Measurements from ENCODE around the gene SLC6A2. TPM values are rescaled to one million over a fixed set of nuclear protein-coding genes. Genes with fewer than 3 reads are reported as not detected.

The SLC6A2 gene
- total RNA-seq, 1 donor from 2014 or later: not detected

DNA sequence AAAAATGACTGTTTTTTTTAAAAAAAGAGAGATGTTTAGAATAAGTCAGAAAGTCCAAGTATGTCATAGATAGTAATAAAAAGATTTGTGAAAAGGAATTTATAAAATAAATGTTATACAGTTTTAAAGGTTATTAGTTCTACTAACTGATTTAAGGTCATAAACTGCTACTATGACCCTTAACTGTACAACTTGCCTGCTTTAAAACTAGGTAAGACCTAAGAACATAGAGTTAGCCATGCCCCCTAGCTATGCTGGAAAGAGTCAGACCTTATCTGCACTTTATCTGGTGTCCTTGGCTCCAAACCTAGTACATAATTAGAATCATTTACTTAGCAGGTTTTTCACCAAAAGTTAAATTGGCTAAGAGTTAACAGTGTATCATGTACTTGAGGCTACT lies 23.5 kb upstream of the SLC6A2 start:
- TF ChIP-seq, protein P1, sequence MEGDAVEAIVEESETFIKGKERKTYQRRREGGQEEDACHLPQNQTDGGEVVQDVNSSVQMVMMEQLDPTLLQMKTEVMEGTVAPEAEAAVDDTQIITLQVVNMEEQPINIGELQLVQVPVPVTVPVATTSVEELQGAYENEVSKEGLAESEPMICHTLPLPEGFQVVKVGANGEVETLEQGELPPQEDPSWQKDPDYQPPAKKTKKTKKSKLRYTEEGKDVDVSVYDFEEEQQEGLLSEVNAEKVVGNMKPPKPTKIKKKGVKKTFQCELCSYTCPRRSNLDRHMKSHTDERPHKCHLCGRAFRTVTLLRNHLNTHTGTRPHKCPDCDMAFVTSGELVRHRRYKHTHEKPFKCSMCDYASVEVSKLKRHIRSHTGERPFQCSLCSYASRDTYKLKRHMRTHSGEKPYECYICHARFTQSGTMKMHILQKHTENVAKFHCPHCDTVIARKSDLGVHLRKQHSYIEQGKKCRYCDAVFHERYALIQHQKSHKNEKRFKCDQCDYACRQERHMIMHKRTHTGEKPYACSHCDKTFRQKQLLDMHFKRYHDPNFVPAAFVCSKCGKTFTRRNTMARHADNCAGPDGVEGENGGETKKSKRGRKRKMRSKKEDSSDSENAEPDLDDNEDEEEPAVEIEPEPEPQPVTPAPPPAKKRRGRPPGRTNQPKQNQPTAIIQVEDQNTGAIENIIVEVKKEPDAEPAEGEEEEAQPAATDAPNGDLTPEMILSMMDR (IDR thresholded peaks at IDR 0.05; ENCODE audit: insufficient read depth, low read length, poor library complexity, severe bottlenecking): no peak
- DNase-seq (ENCODE audit: low read depth): no peak
- Histone ChIP-seq H3K27me3 (ENCODE audit: control insufficient read depth, insufficient read depth, low read length) (no peaks in the 10 kb centered on the region), H3K4me3 (ENCODE audit: low read depth, low read length) (no peak overlapping the region), H3K36me3 (ENCODE audit: control insufficient read depth, insufficient read depth, low read length) (no peaks in the 10 kb centered on the region)

DNA sequence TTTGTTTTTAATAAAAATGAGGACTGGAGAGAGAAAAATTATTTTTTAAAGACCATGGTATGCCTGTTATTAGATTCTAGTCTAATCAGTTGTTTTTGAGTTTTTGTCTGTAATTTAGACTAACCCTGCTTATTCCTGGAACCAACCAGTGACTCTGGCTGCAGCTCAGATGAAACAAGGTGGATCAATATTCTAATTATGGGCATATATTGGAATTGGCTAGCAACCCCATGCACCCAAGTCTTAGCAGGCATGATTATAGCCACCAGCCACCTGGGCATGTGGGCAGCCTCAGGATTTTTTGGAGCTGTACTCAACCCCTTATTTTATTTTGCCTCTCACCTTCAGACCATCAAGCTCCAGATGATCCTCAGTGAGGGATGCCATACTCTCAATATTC lies 21.6 kb upstream of the SLC6A2 start:
- no peaks in the 10 kb centered on the region for H3K36me3 ChIP-seq (ENCODE audit: control insufficient read depth, insufficient read depth, low read length)
- no peaks in the 10 kb centered on the region for H3K27me3 ChIP-seq (ENCODE audit: control insufficient read depth, insufficient read depth, low read length)
- DNase-seq (ENCODE audit: low read depth): no peak
- TF ChIP-seq, protein P1 (IDR thresholded peaks at IDR 0.05; ENCODE audit: insufficient read depth, low read length, poor library complexity, severe bottlenecking): no peak
- no peak overlapping the region for H3K4me3 ChIP-seq (ENCODE audit: low read depth, low read length)

DNA sequence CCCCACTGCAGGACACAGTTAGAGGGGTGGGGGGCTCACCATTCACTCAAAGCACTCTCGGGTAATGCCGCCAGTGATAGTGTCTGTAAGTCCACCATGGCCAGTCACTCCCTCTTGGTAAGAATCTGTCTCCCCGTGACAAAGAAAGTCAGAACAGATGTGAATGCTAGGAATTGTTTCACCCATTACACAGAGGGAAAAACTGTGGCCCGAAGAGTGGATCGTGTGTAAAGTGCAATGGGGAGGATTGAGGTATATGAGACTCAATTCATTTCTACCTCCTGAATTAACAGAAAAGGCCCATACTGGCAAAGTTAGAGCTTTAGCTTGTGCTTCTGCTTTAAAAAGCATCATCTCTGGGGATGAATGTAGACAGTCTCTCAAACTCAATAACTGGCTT lies 17.5 kb upstream of the SLC6A2 start:
- Histone ChIP-seq H3K36me3 (ENCODE audit: control insufficient read depth, insufficient read depth, low read length) (no peaks in the 10 kb centered on the region), H3K27me3 (ENCODE audit: control insufficient read depth, insufficient read depth, low read length) (no peaks in the 10 kb centered on the region), H3K4me3 (ENCODE audit: low read depth, low read length) (no peak overlapping the region)
- DNase-seq (ENCODE audit: low read depth): no peak
- TF ChIP-seq, protein P1 (IDR thresholded peaks at IDR 0.05; ENCODE audit: insufficient read depth, low read length, poor library complexity, severe bottlenecking): no peak

DNA sequence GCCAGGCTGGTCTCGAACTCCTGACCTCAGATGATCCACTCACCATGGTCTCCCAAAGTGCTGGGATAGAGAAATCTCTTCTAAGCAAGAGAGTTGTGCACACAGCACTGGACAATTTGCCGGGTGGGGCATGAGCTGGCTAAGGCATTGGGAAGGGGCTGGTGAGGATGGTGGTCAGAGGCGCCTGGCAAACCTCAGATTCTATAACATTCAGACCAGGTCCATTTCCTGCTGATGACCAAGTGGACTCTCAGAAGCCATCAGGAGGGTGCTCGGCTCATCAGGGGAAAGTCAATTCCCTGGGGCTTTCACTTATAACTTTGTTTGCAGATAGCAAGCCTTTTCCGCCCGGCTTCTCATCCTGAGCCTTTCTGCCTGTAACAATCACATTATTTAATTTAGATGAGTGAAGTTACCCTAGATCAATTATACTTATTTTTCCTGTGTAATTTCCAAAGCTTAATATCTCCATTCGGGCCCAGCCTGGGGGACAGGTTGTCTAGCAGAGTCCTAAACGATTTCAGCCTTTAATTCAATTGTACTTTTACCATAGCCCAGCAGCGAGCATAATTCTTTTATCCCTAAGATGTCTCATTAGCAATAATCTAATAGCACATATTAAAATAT lies 15.0 kb upstream of the SLC6A2 start:
- no peaks in the 10 kb centered on the region for H3K36me3 ChIP-seq (ENCODE audit: control insufficient read depth, insufficient read depth, low read length)
- no peaks in the 10 kb centered on the region for H3K27me3 ChIP-seq (ENCODE audit: control insufficient read depth, insufficient read depth, low read length)
- no peak overlapping the region for H3K4me3 ChIP-seq (ENCODE audit: low read depth, low read length)
- no peak for DNase-seq (ENCODE audit: low read depth)
- TF ChIP-seq, protein P1 (IDR thresholded peaks at IDR 0.05; ENCODE audit: insufficient read depth, low read length, poor library complexity, severe bottlenecking): no peak

DNA sequence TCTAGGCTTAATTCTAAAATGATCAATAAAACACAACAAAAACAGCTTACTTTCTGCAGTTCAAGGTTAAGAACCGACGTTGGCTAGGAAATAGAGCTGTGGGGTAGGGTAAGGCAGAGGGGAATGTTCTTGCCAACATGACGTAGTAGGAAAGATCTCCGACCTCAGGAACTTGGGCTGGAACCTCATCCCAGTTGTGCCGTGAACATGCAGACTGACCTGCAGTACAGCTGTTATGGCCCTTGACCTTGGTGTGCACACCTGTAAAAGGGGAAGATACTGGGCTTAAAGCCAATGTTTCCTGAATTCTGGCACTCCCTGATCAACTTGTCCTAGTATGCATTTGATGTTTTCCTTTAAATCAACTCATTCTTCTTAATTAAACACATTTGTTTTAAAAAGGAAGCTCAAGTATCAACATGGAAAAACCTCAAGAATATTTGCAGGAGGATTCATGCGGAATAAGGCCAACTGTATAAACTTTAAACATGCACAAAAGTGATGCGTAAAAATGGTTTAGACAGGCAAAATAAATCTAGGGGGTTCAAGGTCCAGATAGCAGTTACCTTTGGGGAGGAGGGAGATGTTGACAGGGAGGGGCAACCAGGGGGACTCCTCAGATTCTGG lies 14.2 kb upstream of the SLC6A2 start:
- Histone ChIP-seq H3K27me3 (ENCODE audit: control insufficient read depth, insufficient read depth, low read length) (no peaks in the 10 kb centered on the region), H3K4me3 (ENCODE audit: low read depth, low read length) (no peak overlapping the region), H3K36me3 (ENCODE audit: control insufficient read depth, insufficient read depth, low read length) (no peaks in the 10 kb centered on the region)
- DNase-seq (ENCODE audit: low read depth): no peak
- TF ChIP-seq, protein P1 (IDR thresholded peaks at IDR 0.05; ENCODE audit: insufficient read depth, low read length, poor library complexity, severe bottlenecking): no peak

DNA sequence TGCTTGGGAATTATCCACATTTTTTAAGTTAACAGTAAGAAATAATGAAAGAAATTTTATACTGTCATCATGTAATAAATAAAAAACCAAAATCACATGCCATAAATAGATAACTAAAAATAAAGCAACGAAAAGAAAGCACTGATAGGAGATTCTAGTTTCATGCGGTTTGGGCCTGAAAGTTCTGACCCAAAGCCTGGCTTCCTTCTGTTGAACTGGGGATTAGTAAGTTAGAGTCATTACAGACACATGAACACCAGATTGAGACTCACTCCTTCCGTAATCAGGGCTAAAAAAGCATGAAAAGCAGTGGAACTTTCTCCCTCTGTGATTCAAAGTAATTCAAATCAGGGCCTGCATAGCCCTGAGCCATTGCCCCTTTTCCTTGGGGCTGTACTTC lies 13.2 kb upstream of the SLC6A2 start:
- TF ChIP-seq, protein P1 (IDR thresholded peaks at IDR 0.05; ENCODE audit: insufficient read depth, low read length, poor library complexity, severe bottlenecking): no peak
- Histone ChIP-seq H3K27me3 (ENCODE audit: control insufficient read depth, insufficient read depth, low read length) (no peaks in the 10 kb centered on the region), H3K4me3 (ENCODE audit: low read depth, low read length) (no peak overlapping the region), H3K36me3 (ENCODE audit: control insufficient read depth, insufficient read depth, low read length) (no peaks in the 10 kb centered on the region)
- DNase-seq (ENCODE audit: low read depth): no peak

Measured in kidney epithelial cell (primary cell).